Measurements from ENCODE around the gene ZNF91.
"Not testable (repeated sequence)": the region's sequence is repeated elsewhere in the genome, so short reads cannot be mapped to it uniquely, and the experiment has no call there.

The ZNF91 gene

GRCh38 chr19:23294141-23294540 lies 101.1 kb downstream of the ZNF91 start:
- TF ChIP-seq, protein P1, sequence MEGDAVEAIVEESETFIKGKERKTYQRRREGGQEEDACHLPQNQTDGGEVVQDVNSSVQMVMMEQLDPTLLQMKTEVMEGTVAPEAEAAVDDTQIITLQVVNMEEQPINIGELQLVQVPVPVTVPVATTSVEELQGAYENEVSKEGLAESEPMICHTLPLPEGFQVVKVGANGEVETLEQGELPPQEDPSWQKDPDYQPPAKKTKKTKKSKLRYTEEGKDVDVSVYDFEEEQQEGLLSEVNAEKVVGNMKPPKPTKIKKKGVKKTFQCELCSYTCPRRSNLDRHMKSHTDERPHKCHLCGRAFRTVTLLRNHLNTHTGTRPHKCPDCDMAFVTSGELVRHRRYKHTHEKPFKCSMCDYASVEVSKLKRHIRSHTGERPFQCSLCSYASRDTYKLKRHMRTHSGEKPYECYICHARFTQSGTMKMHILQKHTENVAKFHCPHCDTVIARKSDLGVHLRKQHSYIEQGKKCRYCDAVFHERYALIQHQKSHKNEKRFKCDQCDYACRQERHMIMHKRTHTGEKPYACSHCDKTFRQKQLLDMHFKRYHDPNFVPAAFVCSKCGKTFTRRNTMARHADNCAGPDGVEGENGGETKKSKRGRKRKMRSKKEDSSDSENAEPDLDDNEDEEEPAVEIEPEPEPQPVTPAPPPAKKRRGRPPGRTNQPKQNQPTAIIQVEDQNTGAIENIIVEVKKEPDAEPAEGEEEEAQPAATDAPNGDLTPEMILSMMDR (IDR thresholded peaks at IDR 0.05; ENCODE audit: control insufficient read depth, extremely low read depth, insufficient read depth), result no peak
- no peak overlapping the region for H3K4me3 ChIP-seq (ENCODE audit: low read depth, low read length)
- no peak for DNase-seq (ENCODE audit: low read depth)

DNA sequence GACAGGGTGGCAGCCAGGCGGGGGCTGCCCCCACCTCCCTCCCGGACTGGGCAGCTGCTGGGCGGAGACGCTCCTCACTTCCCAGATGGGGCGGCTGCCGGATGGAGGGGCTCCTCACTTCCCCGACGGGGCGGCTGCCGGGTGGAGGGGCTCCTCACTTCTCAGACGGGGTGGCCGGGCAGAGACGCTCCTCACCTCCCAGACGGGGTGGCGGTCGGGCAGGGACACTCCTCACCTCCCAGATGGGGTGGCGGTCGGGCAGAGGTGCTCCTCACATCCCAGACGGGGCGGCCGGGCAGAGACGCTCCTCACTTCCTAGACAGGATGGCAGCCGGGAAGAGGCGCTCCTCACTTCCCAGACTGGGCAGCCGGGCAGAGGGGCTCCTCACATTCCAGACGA lies 105.3 kb downstream of the ZNF91 start:
- DNase-seq (ENCODE audit: low read depth), result not testable (repeated sequence)

More for the DNA sequence above, 105.3 kb downstream of the ZNF91 start:
- not testable (repeated sequence) for H3K4me3 ChIP-seq (ENCODE audit: low read depth, low read length)

Data from LNCaP clone FGC (cell line).